Measurements from ENCODE around the gene SPTBN5. TPM values are rescaled to one million over a fixed set of nuclear protein-coding genes. Genes with fewer than 3 reads are reported as not detected.

The SPTBN5 gene
- total RNA-seq, 1 donor from 2014 or later: 2.1 TPM

- ATAC-seq (peak in 1 of 2 donors; percentile 29), DNase-seq (no peak)
- Histone ChIP-seq H3K27me3 (ENCODE audit: low read depth) (no peaks in the 10 kb centered on the region), H3K9me3 (no peaks in the 10 kb centered on the region), H3K36me3 (no peaks in the 10 kb centered on the region), H3K27ac (peak overlapping the region; percentile 77), H3K4me1 (peaks cover 98% of the 10 kb centered on the region), H3K4me3 (no peak overlapping the region)
- intact Hi-C loops (cut with DNase I): no loop called here
- no peak for TF ChIP-seq CTCF (IDR thresholded peaks at IDR 0.05)
Measured at GRCh38 chr15:41933771-41934170, 39.9 kb upstream of the SPTBN5 start.

GRCh38 chr15:41933326-41933725 lies 39.5 kb upstream of the SPTBN5 start:
- H3K4me3 ChIP-seq: no peak overlapping the region
- no peaks in the 10 kb centered on the region for H3K27me3 ChIP-seq (ENCODE audit: low read depth)
- DNase-seq: no peak
- H3K27ac ChIP-seq: peak overlapping the region; percentile 77
- ATAC-seq: no peak
- no peak for TF ChIP-seq CTCF (IDR thresholded peaks at IDR 0.05)
- intact Hi-C loops (cut with DNase I): no loop called here
- H3K4me1 ChIP-seq: peaks cover 98% of the 10 kb centered on the region
- H3K36me3 ChIP-seq: no peaks in the 10 kb centered on the region
- no peaks in the 10 kb centered on the region for H3K9me3 ChIP-seq

- H3K4me1 ChIP-seq: peaks cover 98% of the 10 kb centered on the region
- H3K9me3 ChIP-seq: no peaks in the 10 kb centered on the region
- ATAC-seq: no peak
- DNase-seq: no peak
- H3K27ac ChIP-seq: peak overlapping the region; percentile 77
- TF ChIP-seq CTCF (IDR thresholded peaks at IDR 0.05): no peak
- H3K27me3 ChIP-seq (ENCODE audit: low read depth): no peaks in the 10 kb centered on the region
- no peak overlapping the region for H3K4me3 ChIP-seq
- intact Hi-C loops (cut with DNase I): no loop called here
- H3K36me3 ChIP-seq: no peaks in the 10 kb centered on the region
Measured at GRCh38 chr15:41932511-41933289, 38.8 kb upstream of the SPTBN5 start.

- Histone ChIP-seq H3K4me3 (no peak overlapping the region), H3K27ac (no peak overlapping the region), H3K4me1 (peaks cover 98% of the 10 kb centered on the region), H3K27me3 (ENCODE audit: low read depth) (no peaks in the 10 kb centered on the region), H3K36me3 (no peaks in the 10 kb centered on the region), H3K9me3 (no peaks in the 10 kb centered on the region)
- intact Hi-C loops (cut with DNase I): no loop called here
- ATAC-seq (no peak), DNase-seq (no peak)
- no peak for TF ChIP-seq CTCF (IDR thresholded peaks at IDR 0.05)
Measured at GRCh38 chr15:41932101-41932500, 38.2 kb upstream of the SPTBN5 start.

- no peak for DNase-seq
- Histone ChIP-seq H3K27me3 (ENCODE audit: low read depth) (no peaks in the 10 kb centered on the region), H3K36me3 (no peaks in the 10 kb centered on the region), H3K27ac (peak overlapping the region; percentile 77), H3K4me1 (peaks cover 98% of the 10 kb centered on the region), H3K9me3 (no peaks in the 10 kb centered on the region), H3K4me3 (no peak overlapping the region)
- no peak for ATAC-seq
- intact Hi-C loops (cut with DNase I): no loop called here
- TF ChIP-seq CTCF (IDR thresholded peaks at IDR 0.05): no peak
Measured at GRCh38 chr15:41930867-41931222, 37.0 kb upstream of the SPTBN5 start.

Measured in lower lobe of right lung (tissue), 2 donors.